Dermis blood vessel endothelial cell (primary cell): ENCODE results near the gene PLEKHG7. TPM values are rescaled to one million over a fixed set of nuclear protein-coding genes. Genes with fewer than 3 reads are reported as not detected.
"Not testable (repeated sequence)": the region's sequence is repeated elsewhere in the genome, so short reads cannot be mapped to it uniquely, and the experiment has no call there.

Source experiments
- DNase-seq: peaks from one replicate; pipeline ENCODE4 v3.0.0; 2010
- total RNA-seq: library from RNA; depleted of rRNA; stranded (reverse); fragments of >200 nt; gene quantifications from 2 replicates; pipeline ENCODE4 v1.2.3, GENCODE V29; 2014

The PLEKHG7 gene
- not detected in 2 replicates for total RNA-seq

GRCh38 chr12:92702754-92703679 is at the start of gene PLEKHG7:
TSS of gene PLEKHG7 (plus strand) at chr12:92702989. CDS start at chr12:92706632, 3,643 bp downstream.
- DNase-seq: no peak

DNA sequence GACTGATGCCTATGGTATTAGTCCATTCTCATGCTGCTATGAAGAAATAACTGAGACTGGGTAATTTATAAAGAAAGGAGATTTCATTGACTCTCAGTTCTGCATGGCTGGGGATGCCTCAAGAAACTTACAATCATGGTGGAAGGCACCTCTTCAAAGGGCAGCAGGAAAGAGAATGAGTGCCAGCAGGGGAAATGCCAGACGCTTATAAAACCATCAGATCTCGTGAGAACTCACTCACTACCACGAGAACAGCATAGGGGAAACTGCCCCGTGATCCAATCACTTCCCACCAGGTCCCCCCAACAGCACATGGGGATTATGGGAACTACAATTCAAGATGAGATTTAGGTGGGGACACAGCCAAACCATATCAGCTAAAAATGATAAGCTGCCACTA is 48.5 kb upstream of the PLEKHG7 start:
- not testable (repeated sequence) for DNase-seq

DNA sequence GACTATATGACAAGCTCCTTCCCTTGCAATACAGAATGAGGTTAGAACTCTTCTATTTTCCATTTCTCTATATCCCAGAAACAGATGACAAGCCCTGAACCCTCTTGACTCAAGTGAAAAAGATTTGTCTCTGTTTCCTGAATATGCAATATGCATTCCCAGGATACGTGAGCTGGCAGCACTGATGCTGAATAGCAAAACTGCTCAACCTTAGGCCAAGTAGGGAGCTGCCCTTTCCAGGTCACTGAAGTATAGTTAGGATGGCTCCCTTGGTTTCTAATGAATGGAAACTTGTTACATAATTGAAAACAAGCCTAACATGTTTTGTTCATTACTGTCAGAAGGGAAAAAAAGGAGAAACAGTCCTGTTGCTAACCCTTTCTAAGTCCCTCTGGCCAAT is 47.9 kb upstream of the PLEKHG7 start:
- DNase-seq: no peak

GRCh38 chr12:92656911-92657310 is 45.9 kb upstream of the PLEKHG7 start:
- no peak for DNase-seq

- DNase-seq: no peak
Measured at GRCh38 chr12:92657770-92658169, 45.0 kb upstream of the PLEKHG7 start.

GRCh38 chr12:92658611-92659010 is 44.2 kb upstream of the PLEKHG7 start:
- no peak for DNase-seq

DNA sequence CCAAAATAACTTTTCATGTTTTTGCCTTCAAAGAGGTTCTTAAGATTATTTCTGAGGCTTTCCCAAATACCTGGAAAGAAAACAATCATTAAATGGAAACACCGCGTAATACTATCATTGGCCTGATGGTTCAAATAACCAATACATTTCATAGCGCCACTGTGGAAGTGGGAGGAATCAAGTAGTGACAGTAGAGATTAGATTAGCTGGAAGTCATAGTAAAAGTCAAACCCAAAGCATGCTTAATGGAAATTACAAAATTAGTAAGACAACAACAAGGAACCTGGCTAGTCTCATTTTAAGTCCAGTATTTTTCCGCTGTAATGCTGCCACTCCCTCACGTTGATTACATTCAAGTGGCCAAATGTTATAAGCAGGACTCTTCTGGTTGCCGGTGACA is 41.5 kb upstream of the PLEKHG7 start:
- DNase-seq: no peak

- DNase-seq: no peak
Measured at GRCh38 chr12:92665496-92665895, 37.3 kb upstream of the PLEKHG7 start.

GRCh38 chr12:92668739-92669138 is 34.0 kb upstream of the PLEKHG7 start:
- DNase-seq: no peak

- DNase-seq: not testable (repeated sequence)
Measured at GRCh38 chr12:92671524-92671923, 31.3 kb upstream of the PLEKHG7 start.

DNA sequence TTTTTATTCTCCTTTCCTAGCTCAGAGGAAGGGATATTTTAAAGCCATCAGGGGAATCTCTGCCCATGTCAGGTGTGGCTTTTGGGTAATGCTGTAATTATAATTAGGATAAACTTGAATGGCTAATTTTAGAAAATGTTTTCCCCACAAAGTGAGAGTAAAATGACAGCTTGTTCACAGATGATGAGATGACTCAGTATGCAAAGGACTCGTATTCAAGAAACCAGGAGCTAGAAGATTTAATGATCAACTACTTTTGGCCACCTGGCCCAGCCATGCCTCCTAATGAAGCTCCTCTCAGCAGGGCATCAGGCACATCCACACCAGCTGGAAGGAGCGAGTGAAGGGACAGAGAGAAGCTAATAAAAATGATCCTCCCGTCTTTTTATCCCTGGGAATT is 29.0 kb upstream of the PLEKHG7 start:
- no peak for DNase-seq

- no peak for DNase-seq
Measured at GRCh38 chr12:92674500-92674899, 28.3 kb upstream of the PLEKHG7 start.

- no peak for DNase-seq
Measured at GRCh38 chr12:92675092-92675865, 27.5 kb upstream of the PLEKHG7 start.

DNA sequence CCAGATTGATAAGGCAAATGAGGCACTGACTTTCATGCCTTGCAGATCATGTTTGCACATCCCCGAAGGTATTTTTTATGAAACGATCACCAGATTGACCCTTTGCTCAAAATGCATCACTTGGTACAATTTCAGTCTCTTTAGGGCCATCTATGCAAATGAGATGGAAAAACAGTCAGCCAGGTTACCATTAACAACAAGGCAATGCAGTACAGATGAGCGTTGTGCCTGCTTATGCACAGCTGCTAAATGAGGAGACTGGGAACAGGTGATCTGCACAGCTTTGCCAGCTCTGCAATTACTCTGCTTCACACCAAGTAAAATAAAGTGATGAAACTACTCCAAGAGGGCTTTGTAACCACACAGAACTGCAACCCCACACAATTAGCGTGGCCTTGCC is 26.1 kb upstream of the PLEKHG7 start:
- DNase-seq: no peak

DNA sequence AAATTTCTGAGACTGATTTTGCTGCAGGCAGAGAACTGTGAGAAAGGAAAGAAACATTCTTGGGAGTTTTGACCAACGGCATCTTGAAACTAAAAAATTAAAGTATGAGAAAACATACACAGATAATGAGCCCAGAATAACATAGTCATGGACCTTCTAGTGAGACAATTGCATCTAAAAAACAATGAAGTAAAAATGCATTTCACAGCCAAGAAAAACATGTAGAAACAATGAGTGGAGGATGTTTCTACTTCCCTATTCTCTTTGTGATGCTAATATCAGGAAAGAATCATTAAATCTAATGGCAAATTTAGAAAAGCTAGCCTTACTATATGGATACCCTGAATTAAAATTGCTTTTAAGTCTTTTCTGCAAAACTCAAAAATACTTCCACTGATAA is 12.2 kb upstream of the PLEKHG7 start:
- DNase-seq: peak; percentile 37

- no peak for DNase-seq
Measured at GRCh38 chr12:92695056-92695455, 7.7 kb upstream of the PLEKHG7 start.

DNA sequence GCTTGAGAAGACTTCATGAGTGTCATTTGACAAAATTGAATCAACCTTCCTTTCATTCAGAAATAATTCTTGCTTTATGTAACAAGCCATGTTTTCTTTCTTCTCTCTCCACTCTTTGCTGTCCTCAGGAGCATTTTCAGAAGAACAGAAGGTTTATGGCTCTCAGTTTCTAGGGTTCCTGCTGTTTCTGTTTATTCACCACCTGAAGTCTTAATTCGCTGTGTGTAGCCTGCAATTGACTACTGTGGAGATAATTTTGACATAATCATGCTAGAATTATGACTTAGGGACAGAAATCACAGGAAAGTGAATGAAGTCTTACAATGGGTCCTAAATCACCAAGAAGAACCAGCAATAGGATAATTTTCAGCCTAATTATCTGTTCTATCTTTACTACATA is 7.2 kb upstream of the PLEKHG7 start:
- no peak for DNase-seq

GRCh38 chr12:92696216-92696615 is 6.6 kb upstream of the PLEKHG7 start:
- DNase-seq: peak; percentile 51

GRCh38 chr12:92698474-92698873 is 4.3 kb upstream of the PLEKHG7 start:
- DNase-seq: no peak

DNA sequence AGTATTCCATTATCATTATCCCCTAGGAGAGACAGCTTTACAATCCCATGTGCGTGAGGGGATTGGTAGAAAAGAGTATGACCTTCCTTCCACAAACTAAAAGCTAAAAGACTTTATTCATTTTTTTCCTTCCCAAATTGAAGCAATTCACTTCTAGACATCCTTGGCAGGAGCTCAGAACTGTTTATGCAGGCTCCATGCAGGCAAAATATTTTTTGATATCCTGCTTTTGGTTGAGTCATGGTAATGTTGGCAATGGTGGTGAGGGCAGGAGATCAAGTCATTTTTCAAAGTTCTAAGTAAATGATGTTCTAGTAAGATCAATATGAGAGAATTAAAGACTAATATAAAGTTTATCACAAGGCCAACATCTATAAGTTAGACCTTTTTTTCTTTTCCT is 1.3 kb upstream of the PLEKHG7 start:
- no peak for DNase-seq

- DNase-seq: no peak
Measured at GRCh38 chr12:92703786-92704185, 997 bp downstream of the PLEKHG7 start.

- no peak for DNase-seq
Measured at GRCh38 chr12:92706594-92706993, 3.8 kb downstream of the PLEKHG7 start.

DNA sequence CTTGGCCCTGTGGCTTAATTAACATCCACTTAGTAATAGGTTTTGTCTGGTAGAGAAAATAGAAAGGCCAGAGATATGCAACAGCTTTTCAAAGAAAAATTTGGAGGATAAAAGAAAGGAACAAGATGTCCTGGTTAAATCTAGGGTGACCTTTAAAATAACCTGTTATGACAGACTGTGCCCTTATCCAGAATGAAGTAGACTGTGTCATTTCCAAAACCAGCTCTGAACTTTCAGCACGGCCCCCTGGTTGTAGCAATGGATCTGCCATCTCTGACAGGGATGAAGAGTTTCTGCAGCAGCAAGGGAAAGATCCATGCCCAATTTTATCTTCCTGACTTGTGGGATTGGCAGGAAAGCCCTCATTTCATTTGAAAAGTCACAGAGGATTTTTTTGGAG is 5.1 kb downstream of the PLEKHG7 start:
- no peak for DNase-seq

GRCh38 chr12:92715625-92716024 is 12.8 kb downstream of the PLEKHG7 start:
- no peak for DNase-seq
